SK-N-SH (cell line): ENCODE data around the gene NFASC. TPM values are rescaled to one million over a fixed set of nuclear protein-coding genes. Genes with fewer than 3 reads are reported as not detected.

Experiments used
- CTCF ChIA-PET: fragments of 300-600, 350-600 bp; formaldehyde crosslinking; extraction: SDS; loops from one replicate; lab custom pipeline; 2021; lab: Yijun Ruan, JAX
- POLR2A ChIA-PET: fragments of 350-600 bp; sonication (Branson Sonifier 250); formaldehyde crosslinking; extraction: SDS; loops from one replicate; lab custom pipeline; 2020; ENCODE audit warnings: antibody characterized with exemption, inconsistent platforms; lab: Yijun Ruan, JAX
- DNase-seq: peaks from one replicate; pipeline ENCODE4 v3.0.0; 2012
- H2AFZ ChIP-seq: fragments of 200-600 bp; sonication (generic); 2 replicates; pipeline ENCODE4 v1.8.1; 2016; ENCODE audit warnings: antibody characterized with exemption, mild to moderate bottlenecking, low read depth
- H3F3A ChIP-seq: fragments of 200-600 bp; sonication (generic); replicated peaks from 2 replicates; pipeline ENCODE3; 2016; ENCODE audit warnings: antibody characterized with exemption, mild to moderate bottlenecking; ENCODE audit not compliant: insufficient read depth
- H3K27ac ChIP-seq, 2 experiments: fragments of 200-500 bp in 1 of 2; fragments of 200-600 bp in 1 of 2; sonication (Bioruptor generic) in 1 of 2; sonication (generic), shearing (Covaris generic) in 1 of 2; 2 replicates each; pipeline versions ENCODE4 v1.5.1 to v1.6.1; 2014 to 2016; ENCODE audit warnings: low read depth in 2 of 2, inconsistent platforms in 1 of 2, low read length in 1 of 2, mild to moderate bottlenecking in 1 of 2, mixed read lengths in 1 of 2
- H3K27me3 ChIP-seq: fragments of 200-600 bp; sonication (generic), shearing (Covaris generic); 2 replicates; pipeline ENCODE4 v1.6.1; 2016; ENCODE audit warnings: mixed run types; ENCODE audit not compliant: insufficient read depth
- H3K36me3 ChIP-seq, 2 experiments: fragments of 200-500 bp in 1 of 2; fragments of 200-600 bp in 1 of 2; sonication (Bioruptor generic) in 1 of 2; sonication (generic) in 1 of 2; replicated peaks in 1 of 2; 2 replicates each; pipeline versions ENCODE3 to v1.5.1; 2014 to 2016; ENCODE audit warnings: low read length in 1 of 2, mild to moderate bottlenecking in 1 of 2; ENCODE audit not compliant: insufficient read depth in 2 of 2, control insufficient read depth in 1 of 2
- H3K4me1 ChIP-seq, 2 experiments: fragments of 200-500 bp in 1 of 2; fragments of 200-600 bp in 1 of 2; sonication (Bioruptor generic) in 1 of 2; sonication (generic), shearing (Covaris generic) in 1 of 2; 2 replicates each; pipeline versions ENCODE4 v1.5.1 to v1.6.1; 2014 to 2016; ENCODE audit warnings: low read depth in 1 of 2, low read length in 1 of 2, mixed run types in 1 of 2; ENCODE audit not compliant: insufficient read depth in 2 of 2, control insufficient read depth in 1 of 2
- H3K4me2 ChIP-seq: fragments of 200-600 bp; sonication (generic), shearing (Covaris generic); 2 replicates; pipeline ENCODE4 v1.6.1; 2017; ENCODE audit warnings: mixed run types
- H3K4me3 ChIP-seq, 2 experiments: fragments of 200-500 bp in 1 of 2; fragments of 200-600 bp in 1 of 2; sonication (Bioruptor generic) in 1 of 2; sonication (generic), shearing (Covaris generic) in 1 of 2; 2 replicates each; pipeline versions ENCODE4 v1.5.1 to v1.8.1; 2014 to 2016; ENCODE audit warnings: low read depth in 2 of 2, inconsistent platforms in 1 of 2, low read length in 1 of 2, mild to moderate bottlenecking in 1 of 2, mixed read lengths in 1 of 2, moderate library complexity in 1 of 2
- H3K79me2 ChIP-seq: fragments of 200-600 bp; sonication (generic); 2 replicates; pipeline ENCODE4 v1.8.1; 2017; ENCODE audit warnings: mild to moderate bottlenecking; ENCODE audit not compliant: insufficient read depth
- H3K9ac ChIP-seq: fragments of 200-600 bp; sonication (generic); 2 replicates; pipeline ENCODE4 v1.6.1; 2017; ENCODE audit warnings: mixed run types
- H3K9me2 ChIP-seq: fragments of 200-600 bp; sonication (generic); 2 replicates; pipeline ENCODE4 v1.6.1; 2017; ENCODE audit warnings: mixed run types
- H3K9me3 ChIP-seq: fragments of 200-600 bp; sonication (generic); 2 replicates; pipeline ENCODE4 v1.6.1; 2017; ENCODE audit warnings: mixed run types, mild to moderate bottlenecking, moderate library complexity
- H4K20me1 ChIP-seq: fragments of 200-600 bp; sonication (generic); 2 replicates; pipeline ENCODE4 v1.6.1; 2017; ENCODE audit warnings: mild to moderate bottlenecking, mixed run types; ENCODE audit not compliant: insufficient read depth
- CHD2 ChIP-seq: fragments of 150-350 bp; IDR thresholded peaks from 2 replicates; pipeline ENCODE4 v1.6.1; 2018; ENCODE audit warnings: low read length; ENCODE audit not compliant: partially characterized antibody
- ELF1 ChIP-seq: IDR thresholded peaks from 2 replicates; pipeline ENCODE4 v1.4.0; 2012
- EZH2phosphoT487 ChIP-seq: fragments of 200-600 bp; sonication (generic); IDR thresholded peaks from 2 replicates; pipeline ENCODE4 v1.6.1; 2017; ENCODE audit warnings: low read depth, mixed run types, mild to moderate bottlenecking, antibody characterized with exemption, moderate library complexity, borderline replicate concordance
- FOXM1 ChIP-seq: IDR thresholded peaks from 2 replicates; pipeline ENCODE4 v1.4.0; 2012; ENCODE audit warnings: low read depth, mild to moderate bottlenecking
- GATA2 ChIP-seq: sonication (generic); formaldehyde crosslinking; IDR thresholded peaks from 2 replicates; pipeline ENCODE4 v1.5.0; 2020; ENCODE audit warnings: mild to moderate bottlenecking, missing genetic modification reagents
- MEF2A ChIP-seq: IDR thresholded peaks from 2 replicates; pipeline ENCODE4 v1.4.0; 2012; ENCODE audit warnings: low read depth, borderline replicate concordance
- MXI1 ChIP-seq: IDR thresholded peaks from 2 replicates; pipeline ENCODE4 v1.6.1; 2012; ENCODE audit warnings: mild to moderate bottlenecking, low read depth, low read length, improper control_type of control experiment
- NRF1 ChIP-seq: IDR thresholded peaks from 2 replicates; pipeline ENCODE4 v1.6.1; 2012; ENCODE audit warnings: low read depth, mild to moderate bottlenecking, low read length
- RAD21 ChIP-seq: IDR thresholded peaks from 2 replicates; pipeline ENCODE4 v1.6.1; 2012; ENCODE audit warnings: mild to moderate bottlenecking, low read length
- RFX5 ChIP-seq: IDR thresholded peaks from 2 replicates; pipeline ENCODE4 v1.6.1; 2012; ENCODE audit warnings: mild to moderate bottlenecking, improper control_type of control experiment, low read length
- RXRA ChIP-seq: IDR thresholded peaks from 2 replicates; pipeline ENCODE4 v1.4.0; 2012; ENCODE audit warnings: low read depth, mild to moderate bottlenecking, borderline replicate concordance
- SMC3 ChIP-seq: IDR thresholded peaks from 2 replicates; pipeline ENCODE4 v1.6.1; 2012; ENCODE audit warnings: low read depth, low read length, improper control_type of control experiment
- TEAD4 ChIP-seq: IDR thresholded peaks from 2 replicates; pipeline ENCODE4 v1.4.0; 2012; ENCODE audit warnings: mild to moderate bottlenecking, borderline replicate concordance; ENCODE audit not compliant: insufficient read depth
- WGBS: methylation state at CpG from one replicate; pipeline ENCODE4 v1.1.6; 2017; ENCODE audit warnings: low lambda C conversion rate; 5-methylcytosine and 5-hydroxymethylcytosine counted together
- polyA plus RNA-seq, 3 experiments: library from polyadenylated mRNA; depleted of rRNA; stranded (reverse); fragments of >200 nt; gene quantifications; 2 replicates each; pipeline ENCODE4 v1.2.3, GENCODE V29; 2012
- TF ChIP-seq, protein P1 (sequence below): IDR thresholded peaks from 2 replicates; pipeline ENCODE4 v1.4.0; 2012; ENCODE audit warnings: low read depth, borderline replicate concordance
- TF ChIP-seq, protein P2 (sequence below): IDR thresholded peaks from 2 replicates; pipeline ENCODE4; 2012
- TF ChIP-seq, protein P3 (sequence below): IDR thresholded peaks from 2 replicates; pipeline ENCODE4 v1.6.1; 2012; ENCODE audit warnings: mild to moderate bottlenecking, low read depth, low read length, moderate library complexity

NFASC gene
- polyA plus RNA-seq, 1 of the 3 experiments (the other 2 are of a cell fraction) = 6.0 TPM

DNA sequence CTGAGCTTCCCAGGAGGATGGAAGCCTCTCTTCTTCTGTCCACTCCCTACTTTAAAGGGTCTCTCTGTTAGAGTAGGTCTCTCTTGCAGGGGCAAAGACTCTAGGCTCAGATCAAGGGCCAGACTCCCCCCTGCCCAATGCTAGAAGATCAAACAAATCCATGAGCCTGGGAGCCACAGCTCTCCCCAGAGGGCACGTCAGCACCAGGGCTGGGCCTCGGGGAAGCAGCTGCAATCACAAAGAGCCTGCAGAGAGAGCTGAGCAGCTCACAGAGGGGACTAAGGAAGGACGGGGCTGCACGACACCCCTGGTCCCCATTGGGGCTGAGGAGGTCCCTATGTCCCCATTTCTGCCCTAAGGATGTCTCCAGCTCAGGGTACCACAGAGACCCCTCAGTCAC, 176.2 kb downstream of the NFASC start:
- H3K4me1 ChIP-seq = peaks cover 0 to 7% of the 10 kb centered on the region in 2 experiments; a peak in 1 of 4 replicates
- no peaks in the 10 kb centered on the region for H3F3A ChIP-seq
- no peaks in the 10 kb centered on the region for H3K9me2 ChIP-seq
- no peaks in the 10 kb centered on the region for H3K9me3 ChIP-seq
- ChIA-PET POLR2A (no interaction called here), CTCF (interaction anchor here (1.2 to 18.8 kb wide), 2 partner anchors 15 to 52 kb away, joined by 8 to 756 read pairs; no protein-coding TSS in a partner anchor)
- peaks cover 56% of the 10 kb centered on the region for H3K27me3 ChIP-seq
- no peaks in the 10 kb centered on the region for H3K36me3 ChIP-seq
- H3K9ac ChIP-seq = no peak overlapping the region
- no peak overlapping the region for H3K4me3 ChIP-seq
- H3K27ac ChIP-seq = no peak overlapping the region
- H2AFZ ChIP-seq = no peak overlapping the region
- no peaks in the 10 kb centered on the region for H3K79me2 ChIP-seq
- no peak for TF ChIP-seq ELF1
- TF ChIP-seq TEAD4 = no peak
- TF ChIP-seq RFX5 = no peak
- no peak for TF ChIP-seq RAD21
- H4K20me1 ChIP-seq = no peaks in the 10 kb centered on the region
- no peak for DNase-seq
- no peak overlapping the region for H3K4me2 ChIP-seq
- WGBS = 35% methylated on average over 4 of the region's 4 CpGs

- no peak for DNase-seq
- Histone ChIP-seq H3K27me3 (peaks cover 47% of the 10 kb centered on the region), H3F3A (no peaks in the 10 kb centered on the region), H3K79me2 (no peaks in the 10 kb centered on the region), H3K9me2 (no peaks in the 10 kb centered on the region), H3K4me3 (no peak overlapping the region), H3K9me3 (no peaks in the 10 kb centered on the region), H3K36me3 (no peaks in the 10 kb centered on the region), H3K4me2 (no peak overlapping the region), H3K9ac (no peak overlapping the region), H4K20me1 (no peaks in the 10 kb centered on the region), H2AFZ (no peak overlapping the region), H3K27ac (no peak overlapping the region), H3K4me1 (peaks cover 0 to 3% of the 10 kb centered on the region in 2 experiments; a peak in 1 of 4 replicates)
- no peak for TF ChIP-seq CHD2
- TF ChIP-seq SMC3 = no peak
- TF ChIP-seq, protein P1, sequence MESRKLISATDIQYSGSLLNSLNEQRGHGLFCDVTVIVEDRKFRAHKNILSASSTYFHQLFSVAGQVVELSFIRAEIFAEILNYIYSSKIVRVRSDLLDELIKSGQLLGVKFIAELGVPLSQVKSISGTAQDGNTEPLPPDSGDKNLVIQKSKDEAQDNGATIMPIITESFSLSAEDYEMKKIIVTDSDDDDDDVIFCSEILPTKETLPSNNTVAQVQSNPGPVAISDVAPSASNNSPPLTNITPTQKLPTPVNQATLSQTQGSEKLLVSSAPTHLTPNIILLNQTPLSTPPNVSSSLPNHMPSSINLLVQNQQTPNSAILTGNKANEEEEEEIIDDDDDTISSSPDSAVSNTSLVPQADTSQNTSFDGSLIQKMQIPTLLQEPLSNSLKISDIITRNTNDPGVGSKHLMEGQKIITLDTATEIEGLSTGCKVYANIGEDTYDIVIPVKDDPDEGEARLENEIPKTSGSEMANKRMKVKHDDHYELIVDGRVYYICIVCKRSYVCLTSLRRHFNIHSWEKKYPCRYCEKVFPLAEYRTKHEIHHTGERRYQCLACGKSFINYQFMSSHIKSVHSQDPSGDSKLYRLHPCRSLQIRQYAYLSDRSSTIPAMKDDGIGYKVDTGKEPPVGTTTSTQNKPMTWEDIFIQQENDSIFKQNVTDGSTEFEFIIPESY = no peak
- ChIA-PET CTCF (interaction anchor here (1.0 to 18.8 kb wide), 4 partner anchors 14 to 209 kb away, joined by 3 to 756 read pairs (median 40); no protein-coding TSS in a partner anchor), POLR2A (no interaction called here)
- WGBS = 49% methylated on average over 4 of the region's 5 CpGs
Observed at GRCh38 chr1:205047764-205048231, 177.1 kb downstream of the NFASC start.

DNA sequence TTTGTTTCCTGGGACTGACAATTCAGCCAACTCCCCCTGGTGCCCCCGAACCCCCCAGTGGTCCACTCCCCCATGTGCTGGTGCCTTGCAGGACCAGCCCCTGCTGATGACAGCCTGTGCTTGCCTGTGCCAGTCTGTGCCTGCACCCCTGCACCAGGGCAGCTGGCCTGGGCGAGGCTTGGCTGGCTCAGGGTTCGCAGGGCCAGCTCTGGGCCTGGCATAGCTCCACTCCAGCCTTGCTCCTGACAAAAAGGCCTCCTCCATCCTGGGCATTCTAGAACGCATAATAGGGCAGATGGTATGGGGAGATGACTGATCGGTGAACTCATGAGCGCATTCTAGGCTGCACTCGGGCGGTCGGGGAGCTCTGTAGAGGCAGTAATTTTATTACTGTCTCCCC, 177.7 kb downstream of the NFASC start:
- 67% methylated on average over 8 of the region's 9 CpGs for WGBS
- H3K9me3 ChIP-seq = no peaks in the 10 kb centered on the region
- no peak overlapping the region for H2AFZ ChIP-seq
- CTCF ChIA-PET = interaction anchor here (0.7 to 18.8 kb wide), 5 partner anchors 14 to 208 kb away, joined by 3 to 756 read pairs (median 6); no protein-coding TSS in a partner anchor
- H3K36me3 ChIP-seq = no peaks in the 10 kb centered on the region
- H3F3A ChIP-seq = no peaks in the 10 kb centered on the region
- no peaks in the 10 kb centered on the region for H3K79me2 ChIP-seq
- no peak overlapping the region for H3K27ac ChIP-seq
- H4K20me1 ChIP-seq = no peaks in the 10 kb centered on the region
- POLR2A ChIA-PET = no interaction called here
- no peak overlapping the region for H3K9ac ChIP-seq
- DNase-seq = no peak
- H3K27me3 ChIP-seq = peaks cover 47% of the 10 kb centered on the region
- H3K4me3 ChIP-seq = no peak overlapping the region
- no peak overlapping the region for H3K4me2 ChIP-seq
- no peaks in the 10 kb centered on the region for H3K9me2 ChIP-seq
- H3K4me1 ChIP-seq = peaks cover 0 to under 1% of the 10 kb centered on the region in 2 experiments; a peak in 1 of 4 replicates
- TF ChIP-seq MXI1 (no peak), TEAD4 (no peak), NRF1 (no peak), GATA2 (CRISPR knock-in tag) (no peak), EZH2phosphoT487 (no peak), RXRA (no peak), FOXM1 (no peak), MEF2A (no peak)
- TF ChIP-seq, protein P2, sequence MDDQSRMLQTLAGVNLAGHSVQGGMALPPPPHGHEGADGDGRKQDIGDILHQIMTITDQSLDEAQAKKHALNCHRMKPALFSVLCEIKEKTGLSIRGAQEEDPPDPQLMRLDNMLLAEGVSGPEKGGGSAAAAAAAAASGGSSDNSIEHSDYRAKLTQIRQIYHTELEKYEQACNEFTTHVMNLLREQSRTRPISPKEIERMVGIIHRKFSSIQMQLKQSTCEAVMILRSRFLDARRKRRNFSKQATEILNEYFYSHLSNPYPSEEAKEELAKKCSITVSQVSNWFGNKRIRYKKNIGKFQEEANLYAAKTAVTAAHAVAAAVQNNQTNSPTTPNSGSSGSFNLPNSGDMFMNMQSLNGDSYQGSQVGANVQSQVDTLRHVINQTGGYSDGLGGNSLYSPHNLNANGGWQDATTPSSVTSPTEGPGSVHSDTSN = no peak
- TF ChIP-seq, protein P3, sequence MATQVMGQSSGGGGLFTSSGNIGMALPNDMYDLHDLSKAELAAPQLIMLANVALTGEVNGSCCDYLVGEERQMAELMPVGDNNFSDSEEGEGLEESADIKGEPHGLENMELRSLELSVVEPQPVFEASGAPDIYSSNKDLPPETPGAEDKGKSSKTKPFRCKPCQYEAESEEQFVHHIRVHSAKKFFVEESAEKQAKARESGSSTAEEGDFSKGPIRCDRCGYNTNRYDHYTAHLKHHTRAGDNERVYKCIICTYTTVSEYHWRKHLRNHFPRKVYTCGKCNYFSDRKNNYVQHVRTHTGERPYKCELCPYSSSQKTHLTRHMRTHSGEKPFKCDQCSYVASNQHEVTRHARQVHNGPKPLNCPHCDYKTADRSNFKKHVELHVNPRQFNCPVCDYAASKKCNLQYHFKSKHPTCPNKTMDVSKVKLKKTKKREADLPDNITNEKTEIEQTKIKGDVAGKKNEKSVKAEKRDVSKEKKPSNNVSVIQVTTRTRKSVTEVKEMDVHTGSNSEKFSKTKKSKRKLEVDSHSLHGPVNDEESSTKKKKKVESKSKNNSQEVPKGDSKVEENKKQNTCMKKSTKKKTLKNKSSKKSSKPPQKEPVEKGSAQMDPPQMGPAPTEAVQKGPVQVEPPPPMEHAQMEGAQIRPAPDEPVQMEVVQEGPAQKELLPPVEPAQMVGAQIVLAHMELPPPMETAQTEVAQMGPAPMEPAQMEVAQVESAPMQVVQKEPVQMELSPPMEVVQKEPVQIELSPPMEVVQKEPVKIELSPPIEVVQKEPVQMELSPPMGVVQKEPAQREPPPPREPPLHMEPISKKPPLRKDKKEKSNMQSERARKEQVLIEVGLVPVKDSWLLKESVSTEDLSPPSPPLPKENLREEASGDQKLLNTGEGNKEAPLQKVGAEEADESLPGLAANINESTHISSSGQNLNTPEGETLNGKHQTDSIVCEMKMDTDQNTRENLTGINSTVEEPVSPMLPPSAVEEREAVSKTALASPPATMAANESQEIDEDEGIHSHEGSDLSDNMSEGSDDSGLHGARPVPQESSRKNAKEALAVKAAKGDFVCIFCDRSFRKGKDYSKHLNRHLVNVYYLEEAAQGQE = no peak
